ENCODE measurements around the gene PKNOX2.

- TF ChIP-seq, protein P1, sequence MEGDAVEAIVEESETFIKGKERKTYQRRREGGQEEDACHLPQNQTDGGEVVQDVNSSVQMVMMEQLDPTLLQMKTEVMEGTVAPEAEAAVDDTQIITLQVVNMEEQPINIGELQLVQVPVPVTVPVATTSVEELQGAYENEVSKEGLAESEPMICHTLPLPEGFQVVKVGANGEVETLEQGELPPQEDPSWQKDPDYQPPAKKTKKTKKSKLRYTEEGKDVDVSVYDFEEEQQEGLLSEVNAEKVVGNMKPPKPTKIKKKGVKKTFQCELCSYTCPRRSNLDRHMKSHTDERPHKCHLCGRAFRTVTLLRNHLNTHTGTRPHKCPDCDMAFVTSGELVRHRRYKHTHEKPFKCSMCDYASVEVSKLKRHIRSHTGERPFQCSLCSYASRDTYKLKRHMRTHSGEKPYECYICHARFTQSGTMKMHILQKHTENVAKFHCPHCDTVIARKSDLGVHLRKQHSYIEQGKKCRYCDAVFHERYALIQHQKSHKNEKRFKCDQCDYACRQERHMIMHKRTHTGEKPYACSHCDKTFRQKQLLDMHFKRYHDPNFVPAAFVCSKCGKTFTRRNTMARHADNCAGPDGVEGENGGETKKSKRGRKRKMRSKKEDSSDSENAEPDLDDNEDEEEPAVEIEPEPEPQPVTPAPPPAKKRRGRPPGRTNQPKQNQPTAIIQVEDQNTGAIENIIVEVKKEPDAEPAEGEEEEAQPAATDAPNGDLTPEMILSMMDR (IDR thresholded peaks at IDR 0.05; ENCODE audit: insufficient read depth, low read length), result no peak
- no peak for TF ChIP-seq POLR2AphosphoS5 (IDR thresholded peaks at IDR 0.05; ENCODE audit: low read depth)
- TF ChIP-seq GABPA (IDR thresholded peaks at IDR 0.05; ENCODE audit: low read depth), result no peak
- no peak for TF ChIP-seq REST (IDR thresholded peaks at IDR 0.05; ENCODE audit: insufficient replicate concordance, low read depth)
- no peak for TF ChIP-seq SPI1 (IDR thresholded peaks at IDR 0.05; ENCODE audit: borderline replicate concordance, low read depth)
These were observed 174.6 kb downstream of the PKNOX2 start for GRCh38 chr11:125338886-125339811.
